GM19463 (cell line): ENCODE results near the gene CHAC1.
"Not testable (repeated sequence)": the region's sequence is repeated elsewhere in the genome, so short reads cannot be mapped to it uniquely, and the experiment has no call there.

Experiments used
- ATAC-seq: cut with Tn5 transposase; IDR thresholded peaks from one replicate; pipeline ENCODE4 v1.9.1; 2021; ENCODE audit warnings: mild to moderate bottlenecking, moderate library complexity; ENCODE audit not compliant: unreplicated experiment

The CHAC1 gene

GRCh38 chr15:40955930-40956540 is 2.8 kb downstream of the CHAC1 start:
- no peak for ATAC-seq

GRCh38 chr15:40956541-40956982 is 3.3 kb downstream of the CHAC1 start:
- ATAC-seq: no peak

DNA sequence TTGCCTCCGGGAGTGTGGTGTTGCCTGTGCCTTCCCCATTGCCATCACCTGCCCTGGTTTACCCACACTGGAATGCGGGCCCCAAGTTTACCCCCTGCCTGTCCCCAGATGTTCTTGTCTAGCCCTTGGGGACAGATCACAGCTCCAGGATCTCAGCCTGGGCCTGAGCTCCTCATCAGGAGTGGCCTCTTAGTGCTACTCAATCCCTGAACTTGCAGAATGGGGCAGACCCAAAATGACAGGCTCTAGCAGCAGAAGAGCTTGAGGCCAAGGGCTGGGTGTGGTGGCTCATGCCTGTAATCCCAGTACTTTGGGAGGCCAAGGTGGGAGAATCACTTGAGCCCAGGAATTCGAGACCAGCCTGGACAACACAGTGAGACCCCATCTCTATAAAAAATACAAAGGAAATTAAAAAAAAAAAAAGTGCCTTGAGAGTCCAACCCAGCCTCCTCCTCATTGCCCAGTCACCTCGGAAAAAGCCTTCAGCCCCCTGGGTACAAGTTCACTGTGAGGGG is 3.8 kb downstream of the CHAC1 start:
- no peak for ATAC-seq

- no peak for ATAC-seq
Measured at GRCh38 chr15:40957581-40958051, 4.3 kb downstream of the CHAC1 start.

DNA sequence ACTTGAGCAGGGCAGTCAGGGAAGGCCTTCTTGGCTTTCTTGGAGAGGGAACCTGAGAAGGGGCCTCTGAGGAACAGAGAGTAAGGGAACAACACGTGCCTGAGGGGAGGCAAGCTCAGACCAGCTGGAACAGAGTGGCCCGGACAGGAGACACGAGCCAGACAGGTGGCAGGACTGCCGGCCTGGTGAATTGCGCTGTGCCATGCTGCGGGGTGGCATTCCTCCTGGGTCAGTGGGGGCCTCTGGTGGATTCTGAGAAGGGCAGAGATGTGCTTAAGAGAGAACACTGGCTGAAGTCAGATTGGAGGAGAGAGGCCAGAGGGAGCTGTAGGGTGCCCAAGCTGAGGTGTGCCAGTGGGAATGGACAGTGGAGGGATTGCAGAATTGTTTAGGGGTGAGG is 4.9 kb downstream of the CHAC1 start:
- no peak for ATAC-seq

- ATAC-seq: no peak
Measured at GRCh38 chr15:40958723-40959122, 5.5 kb downstream of the CHAC1 start.

DNA sequence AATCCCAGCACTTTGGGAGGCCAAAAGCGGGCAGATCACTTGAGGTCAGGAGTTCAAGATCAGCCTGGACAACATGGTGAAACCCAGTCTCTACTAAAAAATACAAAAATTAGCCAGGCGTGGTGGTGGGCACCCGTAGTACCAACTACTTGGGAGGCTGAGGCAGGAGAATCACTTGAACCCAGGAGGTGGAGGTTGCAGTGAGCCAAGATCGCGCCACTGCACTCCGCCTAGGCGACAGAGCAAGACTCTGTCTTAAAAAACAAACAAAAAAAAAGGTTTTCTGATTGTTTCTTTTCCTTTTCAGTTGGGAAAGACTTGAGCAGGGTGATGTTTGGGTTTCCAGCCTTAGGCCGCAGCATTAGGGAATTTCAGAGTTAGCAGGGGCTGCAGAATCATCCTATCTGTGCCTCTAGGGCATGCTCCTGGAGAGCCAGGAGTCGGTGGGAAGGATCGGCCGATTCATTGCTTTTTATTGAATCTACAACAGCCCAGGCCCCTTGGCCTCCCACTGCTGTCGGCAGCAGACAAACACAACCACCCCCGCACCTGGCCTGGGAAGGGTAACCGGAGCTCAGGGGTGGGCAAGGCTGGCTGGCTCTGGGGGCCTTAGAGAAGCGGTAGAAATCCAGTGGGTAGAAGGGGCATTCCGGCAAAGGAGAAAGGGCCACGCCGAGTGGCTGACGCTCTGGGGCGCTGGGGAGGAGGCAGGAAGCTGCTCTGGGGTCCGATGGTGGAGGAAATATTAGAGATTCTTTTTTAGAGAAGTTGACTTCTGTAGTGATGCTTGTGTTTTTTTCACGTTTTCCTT is 6.3 kb downstream of the CHAC1 start:
- ATAC-seq: no peak

GRCh38 chr15:40960151-40960885 is 7.0 kb downstream of the CHAC1 start:
- ATAC-seq: no peak

GRCh38 chr15:40960925-40961324 is 7.7 kb downstream of the CHAC1 start:
- no peak for ATAC-seq

- not testable (repeated sequence) for ATAC-seq
Measured at GRCh38 chr15:40961740-40962139, 8.5 kb downstream of the CHAC1 start.

DNA sequence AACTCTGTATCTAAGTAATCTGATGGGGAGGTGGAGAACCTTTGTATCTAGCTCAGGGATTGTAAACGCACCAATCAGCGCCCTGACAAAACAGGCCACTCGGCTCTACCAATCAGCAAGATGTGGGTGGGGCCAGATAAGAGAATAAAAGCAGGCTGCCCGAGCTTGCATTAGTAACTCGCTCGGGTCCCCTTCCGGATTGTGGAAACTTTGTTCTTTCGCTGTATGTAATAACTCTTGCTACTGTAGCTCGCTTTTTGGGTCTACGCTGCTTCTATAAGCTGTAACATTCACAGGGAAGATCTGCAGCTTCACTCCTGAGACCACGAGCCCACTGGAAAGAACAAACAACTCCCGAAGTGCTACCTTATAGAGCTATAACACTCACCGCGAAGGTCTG is 9.0 kb downstream of the CHAC1 start:
- ATAC-seq: not testable (repeated sequence)

DNA sequence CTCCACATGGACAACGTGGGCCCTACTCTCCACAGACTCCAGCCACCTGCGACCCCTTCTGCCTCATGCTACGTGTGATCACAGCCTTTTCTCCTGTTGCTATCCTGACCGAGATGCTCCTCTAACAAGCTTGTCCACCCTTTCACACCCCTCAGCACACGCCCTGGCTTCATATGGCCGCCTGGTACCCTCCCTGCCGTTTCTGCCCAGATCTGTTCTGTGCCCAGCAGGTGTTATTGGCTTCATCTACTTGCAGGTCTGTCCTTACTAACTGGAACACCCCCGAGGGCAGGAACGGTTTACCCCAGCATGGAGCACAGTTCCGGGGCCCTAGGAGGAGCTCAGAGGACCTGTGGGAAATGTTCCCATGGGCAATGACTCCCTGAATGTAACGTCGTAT is 9.9 kb downstream of the CHAC1 start:
- no peak for ATAC-seq

- no peak for ATAC-seq
Measured at GRCh38 chr15:40964006-40964405, 10.7 kb downstream of the CHAC1 start.

- ATAC-seq: no peak
Measured at GRCh38 chr15:40964634-40965033, 11.4 kb downstream of the CHAC1 start.

DNA sequence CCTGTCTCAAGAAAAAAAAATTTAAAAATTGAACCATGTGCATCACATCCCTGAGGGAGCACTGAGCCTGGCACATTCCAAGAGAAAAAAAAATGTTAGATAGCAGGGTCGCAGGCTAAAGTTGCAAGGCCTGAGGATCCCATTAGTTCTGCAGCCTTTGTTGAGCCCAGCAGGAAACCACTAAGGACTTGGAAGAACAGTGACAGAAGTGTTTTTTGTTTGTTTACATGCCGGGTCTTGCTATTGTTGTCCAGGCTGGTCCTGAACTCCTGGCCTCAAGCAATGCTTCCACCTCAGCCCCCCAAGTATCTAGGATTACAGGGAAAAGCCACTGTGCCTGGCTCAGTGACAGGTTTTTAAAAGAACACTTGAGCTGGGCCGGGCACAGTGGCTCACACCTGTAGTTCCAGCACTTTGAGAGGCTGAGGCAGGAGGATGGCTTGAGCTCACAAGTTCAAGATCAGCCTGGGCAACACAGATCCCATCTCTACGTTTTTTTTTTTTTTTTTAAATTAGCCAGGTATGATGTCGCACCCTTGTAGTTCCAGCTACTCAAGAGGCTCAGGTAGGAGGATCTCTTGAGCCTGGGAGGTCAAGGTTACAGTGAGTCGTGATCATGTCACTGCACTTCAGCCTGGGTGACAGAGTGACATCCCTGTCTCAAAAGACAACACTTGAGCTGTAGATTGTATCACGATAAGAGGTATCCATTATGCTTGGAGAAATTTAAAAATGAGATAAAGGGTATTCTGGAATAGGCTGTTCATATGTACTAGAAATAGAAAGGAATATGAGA is 15.2 kb downstream of the CHAC1 start:
- no peak for ATAC-seq

DNA sequence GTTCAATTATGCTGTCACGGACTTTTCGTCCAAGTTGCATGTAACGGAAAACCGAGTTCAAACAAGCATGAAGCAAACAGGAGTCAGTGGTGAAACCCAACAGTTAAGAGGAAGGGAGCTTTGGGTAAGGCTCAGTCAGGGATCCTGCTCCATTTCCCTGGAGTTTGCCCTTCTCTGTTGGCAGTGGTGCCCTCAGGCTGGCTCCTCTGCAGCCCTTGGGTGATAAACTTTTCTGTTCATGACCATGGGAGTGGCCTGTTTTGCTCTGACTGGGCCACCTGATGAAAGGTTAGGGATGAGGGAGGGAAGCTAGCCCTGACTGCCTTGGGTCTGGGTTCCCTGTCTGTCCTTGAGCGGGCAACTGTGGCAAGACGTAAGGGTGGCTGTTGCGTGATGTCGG is 16.1 kb downstream of the CHAC1 start:
- ATAC-seq: no peak

- no peak for ATAC-seq
Measured at GRCh38 chr15:40974879-40975278, 21.6 kb downstream of the CHAC1 start.

- no peak for ATAC-seq
Measured at GRCh38 chr15:40976819-40977218, 23.5 kb downstream of the CHAC1 start.

DNA sequence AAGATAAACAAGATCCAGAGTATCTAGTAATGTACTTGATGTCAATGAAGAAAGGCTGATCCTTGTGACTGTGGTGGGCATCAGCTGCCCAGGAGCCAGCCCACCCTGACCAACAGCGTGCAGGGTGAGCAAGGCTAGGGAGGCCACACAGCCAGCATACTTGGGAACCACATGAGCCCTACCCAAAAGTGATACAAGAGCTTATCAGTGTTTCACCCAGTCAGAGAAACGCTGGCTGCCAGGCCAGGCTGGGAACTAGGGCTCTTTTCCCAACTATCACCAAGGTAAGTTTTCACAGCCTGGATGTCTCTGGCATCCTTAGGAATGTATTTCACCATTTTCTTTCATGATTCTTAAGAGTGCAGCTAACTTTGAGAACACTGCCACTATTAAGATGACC is 24.9 kb downstream of the CHAC1 start:
- ATAC-seq: no peak

DNA sequence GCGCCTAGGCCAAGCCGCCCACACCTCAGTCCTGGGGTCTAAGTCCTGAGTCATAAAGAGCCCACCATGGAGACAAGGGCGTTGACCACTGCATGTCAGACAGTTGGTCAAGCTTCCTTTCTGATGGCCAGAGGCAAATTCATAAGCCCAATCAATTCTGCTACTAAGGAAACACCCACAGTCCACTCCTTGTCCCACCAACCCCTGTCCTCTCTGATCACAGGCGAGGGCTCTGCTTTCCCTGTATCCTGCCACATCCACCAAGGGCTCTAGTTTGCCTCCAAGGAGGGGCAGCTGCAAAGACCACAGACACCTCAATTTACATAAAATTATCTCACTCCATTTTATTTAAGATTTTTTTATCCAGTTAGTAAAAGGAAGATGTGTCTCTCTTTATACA is 25.3 kb downstream of the CHAC1 start:
- ATAC-seq: no peak

DNA sequence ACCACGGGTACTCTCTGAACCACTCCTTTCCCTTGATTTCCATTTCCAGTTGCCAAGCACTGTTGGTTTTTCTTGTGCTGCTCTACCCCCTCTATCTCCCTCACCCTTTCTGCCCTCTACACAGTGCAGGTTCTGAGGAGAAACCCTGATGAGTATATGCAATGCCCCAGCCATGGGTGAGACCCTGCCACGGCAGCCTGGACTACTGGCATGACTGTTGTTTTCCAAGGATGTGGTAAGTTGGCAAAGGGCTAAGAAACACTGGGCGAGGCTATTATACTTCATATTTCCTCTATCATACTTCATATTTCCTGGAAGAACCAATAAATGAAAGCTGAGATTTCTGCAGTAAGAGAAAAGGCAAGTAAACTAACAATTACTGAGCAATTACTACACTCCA is 27.9 kb downstream of the CHAC1 start:
- no peak for ATAC-seq
